Transverse colon (tissue), 4 donors: ENCODE measurements around the gene DISP3. TPM values are rescaled to one million over a fixed set of nuclear protein-coding genes. Genes with fewer than 3 reads are reported as not detected.
"Not testable (repeated sequence)": the region's sequence is repeated elsewhere in the genome, so short reads cannot be mapped to it uniquely, and the experiment has no call there.

Experiments
- DNase-seq: peaks from one replicate; pipeline ENCODE4 v3.0.0-alpha.2; 2019
- H3K27ac ChIP-seq, 4 donors: fragments of 200-600 bp; sonication (generic); 2 replicates each; pipeline ENCODE4 v1.5.1; 2016 to 2018; ENCODE audit warnings: inconsistent platforms in 4 of 4
- H3K27me3 ChIP-seq: fragments of 200-600 bp; sonication (generic); 2 replicates; pipeline ENCODE4 v1.5.1; 2017; ENCODE audit warnings: inconsistent platforms
- H3K36me3 ChIP-seq, 4 donors: fragments of 200-600 bp; sonication (generic); 2 replicates each; pipeline ENCODE4 v1.5.1; 2017 to 2019; ENCODE audit warnings: inconsistent platforms in 4 of 4
- H3K4me1 ChIP-seq, 4 donors: fragments of 200-600 bp; sonication (generic); 2 replicates each; pipeline ENCODE4 v1.5.1; 2017 to 2020; ENCODE audit warnings: inconsistent platforms in 4 of 4
- H3K4me3 ChIP-seq, 4 donors: fragments of 200-600 bp; sonication (generic); 1 replicate in 1 of 4; 2 replicates in 3 of 4; pipeline versions ENCODE4 v1.5.1 to v1.6.1; 2017 to 2019; ENCODE audit warnings: inconsistent platforms in 4 of 4
- H3K9me3 ChIP-seq, 2 donors: fragments of 200-600 bp; sonication (generic); 2 replicates each; pipeline ENCODE4 v1.5.1; 2017 to 2019; ENCODE audit warnings: inconsistent platforms in 2 of 2
- CTCF ChIP-seq, 5 experiments: fragments of 200-600 bp in 3 of 5; fragments of 450-650 bp in 2 of 5; sonication (generic) in 3 of 5; IDR thresholded peaks; 1 replicate in 2 of 5; 2 replicates in 3 of 5; pipeline ENCODE4 v1.5.1; 2016 to 2017; ENCODE audit warnings: antibody characterized with exemption in 5 of 5, inconsistent platforms in 3 of 5, mild to moderate bottlenecking in 2 of 5, moderate library complexity in 1 of 5
- EP300 ChIP-seq: sonication (generic); formaldehyde crosslinking; IDR thresholded peaks from one replicate; pipeline ENCODE4 v1.6.1; 2017; ENCODE audit warnings: antibody characterized with exemption, low read depth
- POLR2A ChIP-seq: fragments of 450-650 bp; IDR thresholded peaks from one replicate; pipeline ENCODE4 v1.6.1; 2016; ENCODE audit warnings: antibody characterized with exemption, mild to moderate bottlenecking, moderate library complexity
- POLR2AphosphoS5 ChIP-seq, 3 donors: sonication (generic); formaldehyde crosslinking; IDR thresholded peaks; one replicate each; pipeline ENCODE4 v1.6.1; 2016; ENCODE audit warnings: antibody characterized with exemption in 3 of 3
- WGBS, 2 donors: methylation state at CpG; one replicate each; pipeline ENCODE4 v1.1.5; 2018; ENCODE audit warnings: low coverage in 1 of 2; 5-methylcytosine and 5-hydroxymethylcytosine counted together
- in situ Hi-C, 4 donors: fragments of 200-750 bp; cut with MboI; loops; one replicate each; pipeline versions ENCODE4 v1.15.0 to v1.15.1; 2017; ENCODE audit warnings: low sequenced_read_pairs in 3 of 4, low pct_ligation_motif_present in 1 of 4, low pct_unique_long_range_greater_than_20kb in 1 of 4
- intact Hi-C: fragments of 100-400 bp; cut with DNase I; formaldehyde crosslinking; loops from one replicate; pipeline ENCODE4 v1.15.1; 2023; ENCODE audit warnings: low total_unique reads
- total RNA-seq, 4 donors: library from RNA; depleted of rRNA; stranded (reverse); fragments of >200 nt; gene quantifications; one replicate each; pipeline ENCODE4 v1.1.0, GENCODE V29; 2016

The DISP3 gene
- total RNA-seq, 4 donors from 2014 or later = under 0.01 to 2.6 (median 0.16) TPM; not detected in 1

- Histone ChIP-seq H3K4me1 (no peaks in the 10 kb centered on the region), H3K36me3 (no peaks in the 10 kb centered on the region), H3K27ac (no peak overlapping the region), H3K9me3 (no peaks in the 10 kb centered on the region), H3K27me3 (peaks cover 21% of the 10 kb centered on the region), H3K4me3 (no peak overlapping the region)
- in situ Hi-C loops (no loop called here), intact Hi-C loops (no loop called here)
- DNase-seq = no peak
- TF ChIP-seq CTCF (IDR thresholded peaks at IDR 0.05) (no peak), EP300 (no peak), POLR2A (no peak), POLR2AphosphoS5 (IDR thresholded peaks at IDR 0.05) (no peak)
- WGBS, 2 donors = 47 to 67% methylated on average over 4 to 7 of the region's 7 CpGs
Observed at GRCh38 chr1:11578004-11578403, 99.0 kb downstream of the DISP3 start.

- intact Hi-C loops (no loop called here), in situ Hi-C loops (no loop called here)
- no peaks in the 10 kb centered on the region for H3K4me1 ChIP-seq
- no peak overlapping the region for H3K4me3 ChIP-seq
- H3K27me3 ChIP-seq = peaks cover 28% of the 10 kb centered on the region
- WGBS, 2 donors = 52 to 100% methylated on average over 1 to 8 of the region's 8 CpGs
- TF ChIP-seq CTCF (IDR thresholded peaks at IDR 0.05) (no peak), POLR2A (no peak), POLR2AphosphoS5 (IDR thresholded peaks at IDR 0.05) (no peak), EP300 (no peak)
- H3K36me3 ChIP-seq = no peaks in the 10 kb centered on the region
- H3K27ac ChIP-seq = no peak overlapping the region
- no peak for DNase-seq
- no peaks in the 10 kb centered on the region for H3K9me3 ChIP-seq
Observed at GRCh38 chr1:11579506-11579905, 100.6 kb downstream of the DISP3 start.

- H3K4me3 ChIP-seq, intact Hi-C loops, H3K36me3 ChIP-seq, H3K27ac ChIP-seq, in situ Hi-C loops, H3K9me3 ChIP-seq, DNase-seq, H3K4me1 ChIP-seq: not testable (repeated sequence)
- peaks cover 28% of the 10 kb centered on the region for H3K27me3 ChIP-seq
- 69% methylated on average over 10 of the region's 10 CpGs; no CpG with 5 or more reads in 1 of the 2 donors for WGBS, 2 donors
Observed at GRCh38 chr1:11580049-11580448, 101.1 kb downstream of the DISP3 start.

- no peaks in the 10 kb centered on the region for H3K9me3 ChIP-seq
- no peak for TF ChIP-seq CTCF (IDR thresholded peaks at IDR 0.05)
- TF ChIP-seq EP300 = no peak
- no peak for TF ChIP-seq POLR2A
- TF ChIP-seq POLR2AphosphoS5 (IDR thresholded peaks at IDR 0.05) = no peak
- WGBS, 2 donors = 46 to 53% methylated on average over 4 to 8 of the region's 8 CpGs
- no peaks in the 10 kb centered on the region for H3K4me1 ChIP-seq
- no peak for DNase-seq
- peaks cover 28% of the 10 kb centered on the region for H3K27me3 ChIP-seq
- no peak overlapping the region for H3K27ac ChIP-seq
- no peaks in the 10 kb centered on the region for H3K36me3 ChIP-seq
- in situ Hi-C loops (no loop called here), intact Hi-C loops (no loop called here)
- no peak overlapping the region for H3K4me3 ChIP-seq
Observed at GRCh38 chr1:11581445-11581991, 102.6 kb downstream of the DISP3 start.

- H3K27me3 ChIP-seq = peaks cover 23% of the 10 kb centered on the region
- H3K36me3 ChIP-seq = no peaks in the 10 kb centered on the region
- WGBS, 2 donors = 79 to 87% methylated on average over 6 to 11 of the region's 11 CpGs
- DNase-seq = no peak
- TF ChIP-seq POLR2AphosphoS5 (IDR thresholded peaks at IDR 0.05) = no peak
- no peak for TF ChIP-seq POLR2A
- no peak for TF ChIP-seq EP300
- H3K27ac ChIP-seq = no peak overlapping the region
- H3K9me3 ChIP-seq = no peaks in the 10 kb centered on the region
- in situ Hi-C loops = no loop called here
- no peaks in the 10 kb centered on the region for H3K4me1 ChIP-seq
- H3K4me3 ChIP-seq = no peak overlapping the region
- intact Hi-C loops = no loop called here
Observed at GRCh38 chr1:11585389-11585788, 106.4 kb downstream of the DISP3 start.

Other genes starting within 250 kb of the DISP3 start
- 10 to 100 TPM; 31.0 to 45.6 (median 40.6) TPM for gene MTOR, start 216.6 kb upstream of the DISP3 start, total RNA-seq
- 10 to 100 TPM in 2 of 4 donors, 1 to 10 TPM in 2; 8.6 to 12.3 (median 10.8) TPM for gene UBIAD1, start 206.0 kb upstream of the DISP3 start, total RNA-seq
- gene FBXO2, start 175.3 kb downstream of the DISP3 start, total RNA-seq = 1 to 10 TPM in 1 of 4 donors, under 1 TPM in 1, not detected in 2; 0.82 to 3.7 TPM
- gene FBXO44, start 175.7 kb downstream of the DISP3 start, total RNA-seq = 10 to 100 TPM in 2 of 4 donors, 1 to 10 TPM in 2; 3.2 to 10.5 (median 6.9) TPM
- gene FBXO6, start 185.0 kb downstream of the DISP3 start, total RNA-seq = 1 to 10 TPM; 4.4 to 8.9 (median 5.2) TPM
- 10 to 100 TPM in 1 of 4 donors, 1 to 10 TPM in 3; 5.2 to 11.4 (median 7.1) TPM for gene MAD2L2, start 202.0 kb downstream of the DISP3 start, total RNA-seq
- gene DRAXIN, start 212.6 kb downstream of the DISP3 start, total RNA-seq = under 1 TPM in 2 of 4 donors, not detected in 2; 0.14 to 0.16 TPM